Measurements from ENCODE around the gene CCDC81. TPM values are rescaled to one million over a fixed set of nuclear protein-coding genes. Genes with fewer than 3 reads are reported as not detected.
A peak's percentile ranks its signal among the peaks of the same experiment; 100 is the strongest.
"Not testable (repeated sequence)": the region's sequence is repeated elsewhere in the genome, so short reads cannot be mapped to it uniquely, and the experiment has no call there.

Gene CCDC81
- total RNA-seq, 2 experiments from 2014 or later: 0.83 TPM

- Mint-ChIP-seq H3K4me3 (peak overlapping the region; percentile 16), H3K9me3 (peaks cover 5% of the 10 kb centered on the region), H3K27me3 (no peaks in the 10 kb centered on the region), H3K36me3 (ENCODE audit: low read depth) (peaks cover 5% of the 10 kb centered on the region), H3K27ac (no peak overlapping the region), H3K4me1 (ENCODE audit: low read depth) (no peaks in the 10 kb centered on the region)
- no peak for TF ChIP-seq CTCF (IDR thresholded peaks at IDR 0.05)
- ChIA-PET POLR2A (no interaction called here), CTCF (no interaction called here)
- intact Hi-C loops (cut with micrococcal nuclease): no loop called here
- ATAC-seq (no peak), DNase-seq (no peak)
These were observed 56.6 kb downstream of the CCDC81 start for GRCh38 chr11:86431258-86431657.

GRCh38 chr11:86433361-86434095 is 58.8 kb downstream of the CCDC81 start:
- DNase-seq; H3K27ac Mint-ChIP-seq; H3K27me3 Mint-ChIP-seq; POLR2A ChIA-PET; H3K4me3 Mint-ChIP-seq; CTCF ChIA-PET; ATAC-seq; intact Hi-C loops (cut with micrococcal nuclease); H3K9me3 Mint-ChIP-seq; H3K36me3 Mint-ChIP-seq (ENCODE audit: low read depth); H3K4me1 Mint-ChIP-seq (ENCODE audit: low read depth): not testable (repeated sequence)

GRCh38 chr11:86435711-86436110 is 61.0 kb downstream of the CCDC81 start:
- ChIA-PET CTCF (no interaction called here), POLR2A (no interaction called here)
- intact Hi-C loops (cut with micrococcal nuclease): no loop called here
- TF ChIP-seq CTCF (IDR thresholded peaks at IDR 0.05): no peak
- Mint-ChIP-seq H3K4me1 (ENCODE audit: low read depth) (peaks cover 7% of the 10 kb centered on the region), H3K27ac (no peak overlapping the region), H3K36me3 (ENCODE audit: low read depth) (peaks cover 3% of the 10 kb centered on the region), H3K4me3 (no peak overlapping the region), H3K27me3 (no peaks in the 10 kb centered on the region), H3K9me3 (no peaks in the 10 kb centered on the region)
- DNase-seq (no peak), ATAC-seq (no peak)

- TF ChIP-seq CTCF (IDR thresholded peaks at IDR 0.05): no peak
- Mint-ChIP-seq H3K36me3 (ENCODE audit: low read depth) (peaks cover 14% of the 10 kb centered on the region), H3K9me3 (no peaks in the 10 kb centered on the region), H3K4me1 (ENCODE audit: low read depth) (peaks cover 34% of the 10 kb centered on the region), H3K4me3 (no peak overlapping the region), H3K27me3 (no peaks in the 10 kb centered on the region), H3K27ac (no peak overlapping the region)
- intact Hi-C loops (cut with micrococcal nuclease): no loop called here
- DNase-seq: no peak
- CTCF ChIA-PET: no interaction called here
- POLR2A ChIA-PET: no interaction called here
- ATAC-seq: no peak
These were observed 64.0 kb downstream of the CCDC81 start for GRCh38 chr11:86438685-86439084.

GRCh38 chr11:86440305-86440716 is 65.6 kb downstream of the CCDC81 start:
- Mint-ChIP-seq H3K36me3 (ENCODE audit: low read depth) (peaks cover 26% of the 10 kb centered on the region), H3K27ac (peak overlapping the region; percentile 25), H3K27me3 (no peaks in the 10 kb centered on the region), H3K4me3 (no peak overlapping the region), H3K9me3 (no peaks in the 10 kb centered on the region), H3K4me1 (ENCODE audit: low read depth) (peaks cover 50% of the 10 kb centered on the region)
- TF ChIP-seq CTCF (IDR thresholded peaks at IDR 0.05): no peak
- ChIA-PET CTCF (interaction anchor here (1.0 to 2.9 kb wide), 2 partner anchors 21 to 168 kb away, joined by 3 to 9 read pairs; no protein-coding TSS in a partner anchor), POLR2A (interaction anchor here (0.6 kb wide), 1 partner anchor 785 kb away, joined by 3 read pairs; no protein-coding TSS in a partner anchor)
- intact Hi-C loops (cut with micrococcal nuclease): loop anchor here (10.0 kb wide), 2 partner anchors 136 to 496 kb away; partner anchors contain the start of gene HIKESHI
- no peak for DNase-seq
- no peak for ATAC-seq

Measured in activated CD8-positive, alpha-beta T cell treated with anti-CD3 and anti-CD28 coated beads for 36 hours (primary cell).